Right atrium auricular region (tissue), 2 donors: ENCODE data around the gene SETDB2. TPM values are rescaled to one million over a fixed set of nuclear protein-coding genes. Genes with fewer than 3 reads are reported as not detected.

ENCODE experiments used
- DNase-seq: peaks from one replicate; pipeline ENCODE4 v3.0.0-alpha.2; 2019; ENCODE audit warnings: low spot score
- H3K27ac ChIP-seq, 2 donors: fragments of 200-600 bp; sonication (generic); 1 replicate in 1 of 2; 2 replicates in 1 of 2; pipeline ENCODE4 v1.5.1; 2016 to 2019
- H3K27me3 ChIP-seq, 2 donors: fragments of 200-600 bp; sonication (generic); one replicate each; pipeline versions ENCODE4 v1.5.1 to v1.6.0; 2017 to 2019
- H3K36me3 ChIP-seq: fragments of 200-600 bp; sonication (generic); one replicate; pipeline ENCODE4 v1.5.1; 2016
- H3K4me1 ChIP-seq, 2 donors: fragments of 200-600 bp; sonication (generic); one replicate each; pipeline versions ENCODE4 v1.5.1 to v1.6.0; 2017 to 2019
- H3K4me3 ChIP-seq, 2 donors: fragments of 200-600 bp; sonication (generic); 1 replicate in 1 of 2; 2 replicates in 1 of 2; pipeline ENCODE4 v1.5.1; 2017 to 2019; ENCODE audit warnings: mild to moderate bottlenecking in 1 of 2, moderate library complexity in 1 of 2
- H3K9me3 ChIP-seq, 2 donors: fragments of 200-600 bp; sonication (generic); one replicate each; pipeline ENCODE4 v1.5.1; 2019
- total RNA-seq, 2 donors: library from RNA; depleted of rRNA; stranded (reverse); fragments of >200 nt; gene quantifications; one replicate each; pipeline ENCODE4 v1.1.0, GENCODE V29; 2016
- TF ChIP-seq, protein P1 (sequence below), 2 donors: fragments of 200-600 bp; sonication (generic); IDR thresholded peaks; one replicate each; pipeline ENCODE4 v1.5.1; 2019; ENCODE audit warnings: antibody characterized with exemption in 2 of 2

SETDB2 gene, protein sequence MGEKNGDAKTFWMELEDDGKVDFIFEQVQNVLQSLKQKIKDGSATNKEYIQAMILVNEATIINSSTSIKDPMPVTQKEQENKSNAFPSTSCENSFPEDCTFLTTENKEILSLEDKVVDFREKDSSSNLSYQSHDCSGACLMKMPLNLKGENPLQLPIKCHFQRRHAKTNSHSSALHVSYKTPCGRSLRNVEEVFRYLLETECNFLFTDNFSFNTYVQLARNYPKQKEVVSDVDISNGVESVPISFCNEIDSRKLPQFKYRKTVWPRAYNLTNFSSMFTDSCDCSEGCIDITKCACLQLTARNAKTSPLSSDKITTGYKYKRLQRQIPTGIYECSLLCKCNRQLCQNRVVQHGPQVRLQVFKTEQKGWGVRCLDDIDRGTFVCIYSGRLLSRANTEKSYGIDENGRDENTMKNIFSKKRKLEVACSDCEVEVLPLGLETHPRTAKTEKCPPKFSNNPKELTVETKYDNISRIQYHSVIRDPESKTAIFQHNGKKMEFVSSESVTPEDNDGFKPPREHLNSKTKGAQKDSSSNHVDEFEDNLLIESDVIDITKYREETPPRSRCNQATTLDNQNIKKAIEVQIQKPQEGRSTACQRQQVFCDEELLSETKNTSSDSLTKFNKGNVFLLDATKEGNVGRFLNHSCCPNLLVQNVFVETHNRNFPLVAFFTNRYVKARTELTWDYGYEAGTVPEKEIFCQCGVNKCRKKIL
- total RNA-seq = 10 to 100 TPM in 1 of 2 donors, 1 to 10 TPM in 1; 7.3 to 12.4 TPM

DNA sequence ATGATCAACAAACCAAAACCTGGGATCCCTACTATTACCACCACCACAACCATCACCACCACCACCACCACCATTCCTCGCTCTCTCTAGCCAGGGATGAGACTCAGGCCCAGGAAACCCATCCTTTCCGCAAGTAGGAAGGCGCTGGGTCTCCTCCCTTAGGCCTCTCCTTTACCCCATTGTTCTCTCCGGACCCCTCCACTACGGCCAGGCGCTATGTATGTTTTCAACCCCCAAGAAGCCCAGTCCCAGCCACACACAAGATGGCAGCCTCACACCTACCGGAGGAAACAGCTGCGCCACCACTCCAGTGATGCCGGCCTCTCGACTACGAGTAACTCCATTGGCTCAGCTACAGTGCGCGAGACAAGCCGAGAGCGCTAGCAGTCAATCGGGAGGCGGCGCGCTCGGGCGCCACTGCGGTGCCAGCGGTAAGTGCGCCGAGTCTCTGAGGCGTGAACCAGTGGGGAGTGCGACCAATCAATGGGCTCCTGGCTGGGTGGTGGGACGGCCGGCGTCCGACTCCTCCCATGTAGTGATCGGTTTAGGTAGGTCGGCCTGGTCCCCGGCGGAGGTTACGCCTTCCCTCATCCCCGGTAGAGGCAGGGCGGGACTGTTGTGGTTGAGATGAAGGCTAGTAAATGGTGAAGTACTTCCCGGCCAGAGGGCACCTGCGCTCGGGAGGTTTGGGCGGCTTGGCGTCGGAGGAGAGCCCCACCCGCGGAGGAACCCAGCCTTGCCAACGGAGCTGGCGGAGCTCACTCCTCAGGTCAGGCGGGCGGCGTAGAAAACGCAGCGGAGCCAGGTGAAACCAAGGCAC is at the start of gene SETDB2, which contains the start of gene CAB39L:
TSS of gene SETDB2 (plus strand) at position 571 of the 820 bp plus-strand sequence. CDS start 7,620 bp downstream, outside the sequence.
TSS of gene CAB39L (minus strand) at position 361 of the 820 bp plus-strand sequence. CDS start 61,154 bp downstream, outside the sequence.
- no peaks in the 10 kb centered on the region for H3K36me3 ChIP-seq
- no peaks in the 10 kb centered on the region for H3K9me3 ChIP-seq
- no peaks in the 10 kb centered on the region for H3K27me3 ChIP-seq
- TF ChIP-seq, protein P1, sequence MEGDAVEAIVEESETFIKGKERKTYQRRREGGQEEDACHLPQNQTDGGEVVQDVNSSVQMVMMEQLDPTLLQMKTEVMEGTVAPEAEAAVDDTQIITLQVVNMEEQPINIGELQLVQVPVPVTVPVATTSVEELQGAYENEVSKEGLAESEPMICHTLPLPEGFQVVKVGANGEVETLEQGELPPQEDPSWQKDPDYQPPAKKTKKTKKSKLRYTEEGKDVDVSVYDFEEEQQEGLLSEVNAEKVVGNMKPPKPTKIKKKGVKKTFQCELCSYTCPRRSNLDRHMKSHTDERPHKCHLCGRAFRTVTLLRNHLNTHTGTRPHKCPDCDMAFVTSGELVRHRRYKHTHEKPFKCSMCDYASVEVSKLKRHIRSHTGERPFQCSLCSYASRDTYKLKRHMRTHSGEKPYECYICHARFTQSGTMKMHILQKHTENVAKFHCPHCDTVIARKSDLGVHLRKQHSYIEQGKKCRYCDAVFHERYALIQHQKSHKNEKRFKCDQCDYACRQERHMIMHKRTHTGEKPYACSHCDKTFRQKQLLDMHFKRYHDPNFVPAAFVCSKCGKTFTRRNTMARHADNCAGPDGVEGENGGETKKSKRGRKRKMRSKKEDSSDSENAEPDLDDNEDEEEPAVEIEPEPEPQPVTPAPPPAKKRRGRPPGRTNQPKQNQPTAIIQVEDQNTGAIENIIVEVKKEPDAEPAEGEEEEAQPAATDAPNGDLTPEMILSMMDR (IDR thresholded peaks at IDR 0.05) = peak in 1 of 2 donors; percentile 44
- H3K4me3 ChIP-seq = peak within 1 kb of the TSS; percentile 84
- peaks cover 0 to 32% of the 10 kb centered on the region in 2 donors for H3K4me1 ChIP-seq
- DNase-seq = peak; percentile 99
- H3K27ac ChIP-seq = peak within 1 kb of the TSS; percentile 97

DNA sequence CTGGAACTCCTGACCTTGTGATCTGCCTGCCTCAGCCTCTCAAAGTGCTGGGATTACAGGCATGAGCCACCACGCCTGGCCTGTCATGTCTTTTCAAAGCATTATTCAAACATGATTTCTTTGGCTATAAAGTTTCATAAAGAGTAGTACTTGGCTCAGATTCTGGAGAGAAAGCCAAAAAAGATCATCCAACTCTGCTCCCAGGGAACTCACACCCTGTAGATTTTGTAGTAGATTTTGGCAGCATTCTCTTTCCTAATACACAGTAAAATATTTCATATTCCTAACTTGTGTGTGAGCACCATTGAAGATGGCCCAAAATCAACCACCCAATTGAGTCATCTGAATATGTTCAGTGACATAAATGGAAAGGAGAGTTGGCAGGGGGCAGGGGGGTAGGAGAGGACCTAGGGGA is 48.6 kb upstream of the SETDB2 start:
- Histone ChIP-seq H3K36me3 (no peaks in the 10 kb centered on the region), H3K27ac (peak overlapping the region; percentile 37 to 88), H3K4me3 (no peak overlapping the region), H3K4me1 (no peaks in the 10 kb centered on the region), H3K27me3 (no peaks in the 10 kb centered on the region), H3K9me3 (no peaks in the 10 kb centered on the region)
- TF ChIP-seq, protein P1 (IDR thresholded peaks at IDR 0.05) = no peak
- no peak for DNase-seq

DNA sequence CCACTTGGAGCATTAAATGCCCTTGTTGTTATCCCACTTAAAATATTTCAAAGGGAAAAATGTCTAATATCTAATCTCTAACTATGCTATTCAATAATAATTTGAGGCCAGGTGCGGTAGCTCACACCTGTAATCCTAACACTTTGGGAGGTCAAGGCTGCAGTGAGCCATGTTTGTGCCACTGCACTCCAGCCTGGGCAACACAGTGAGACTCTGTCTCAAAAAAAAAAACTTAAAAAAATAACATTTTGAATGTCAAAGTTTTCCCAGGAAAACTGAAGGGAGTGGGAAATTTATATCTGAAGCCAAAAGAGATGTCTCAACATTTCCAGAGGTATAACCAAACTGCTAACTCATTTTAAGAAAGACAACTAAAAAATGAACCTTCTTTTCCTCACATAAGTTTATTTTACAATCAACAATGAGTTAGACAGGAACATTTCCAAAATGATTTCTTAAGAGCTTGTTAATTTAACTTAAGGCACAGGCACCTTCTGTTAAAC is 48.1 kb upstream of the SETDB2 start:
- no peaks in the 10 kb centered on the region for H3K27me3 ChIP-seq
- H3K27ac ChIP-seq = peak overlapping the region; percentile 37 to 88
- H3K4me3 ChIP-seq = no peak overlapping the region
- TF ChIP-seq, protein P1 (IDR thresholded peaks at IDR 0.05) = no peak
- no peak for DNase-seq
- no peaks in the 10 kb centered on the region for H3K36me3 ChIP-seq
- H3K4me1 ChIP-seq = no peaks in the 10 kb centered on the region
- no peaks in the 10 kb centered on the region for H3K9me3 ChIP-seq

DNA sequence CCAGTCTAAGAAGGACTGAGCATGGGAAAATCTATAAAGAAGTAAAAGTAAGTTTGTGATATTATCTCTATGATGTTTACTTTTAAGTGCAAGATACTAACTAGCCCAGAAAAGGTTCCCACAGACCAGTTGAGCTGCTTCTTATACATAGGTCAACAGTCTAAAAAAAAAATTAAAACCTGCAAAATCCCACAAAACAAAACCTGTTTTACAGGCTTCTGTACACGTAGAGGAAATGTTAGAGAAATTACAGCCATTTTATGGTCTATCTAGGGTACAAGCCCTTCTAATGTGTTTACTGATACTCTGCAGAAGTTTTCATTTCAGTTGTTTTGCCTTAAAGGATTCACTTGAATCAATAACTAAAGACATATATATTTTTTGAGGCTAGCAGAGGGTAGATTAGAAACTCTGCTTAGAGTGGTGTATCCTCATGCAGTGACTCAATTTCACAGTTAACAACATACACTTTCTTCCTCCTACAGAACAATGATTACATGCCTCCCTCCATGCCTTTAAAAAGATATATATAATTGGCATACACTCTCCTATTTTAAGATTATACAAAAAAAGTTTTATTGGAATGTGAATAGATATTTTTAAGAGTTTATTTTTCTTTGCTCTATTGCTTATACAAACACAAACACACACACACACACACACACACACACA is 44.1 kb upstream of the SETDB2 start:
- Histone ChIP-seq H3K4me3 (peak overlapping the region; percentile 37 to 47), H3K9me3 (peaks cover 0 to 12% of the 10 kb centered on the region in 2 donors), H3K27me3 (no peaks in the 10 kb centered on the region), H3K27ac (peak overlapping the region; percentile 14 to 88), H3K4me1 (peaks cover 0 to 7% of the 10 kb centered on the region in 2 donors), H3K36me3 (no peaks in the 10 kb centered on the region)
- no peak for DNase-seq
- TF ChIP-seq, protein P1 (IDR thresholded peaks at IDR 0.05) = no peak
